Stimulated activated CD4-positive, alpha-beta T cell treated with anti-CD3 and anti-CD28 coated beads, TNF-alpha, amount 100 ng/mL, for 4 hours (primary cell): ENCODE data around the gene SRPK3.

Experiments
- DNase-seq, 3 experiments: peaks; one replicate each; pipeline ENCODE4 v3.0.0-alpha.2; 2020; ENCODE audit warnings: low read depth in 3 of 3

Gene SRPK3

GRCh38 chrX:153830640-153831428 is 50.0 kb downstream of the SRPK3 start:
- DNase-seq: no peak

GRCh38 chrX:153831429-153832150 is 50.7 kb downstream of the SRPK3 start:
- DNase-seq: no peak

DNA sequence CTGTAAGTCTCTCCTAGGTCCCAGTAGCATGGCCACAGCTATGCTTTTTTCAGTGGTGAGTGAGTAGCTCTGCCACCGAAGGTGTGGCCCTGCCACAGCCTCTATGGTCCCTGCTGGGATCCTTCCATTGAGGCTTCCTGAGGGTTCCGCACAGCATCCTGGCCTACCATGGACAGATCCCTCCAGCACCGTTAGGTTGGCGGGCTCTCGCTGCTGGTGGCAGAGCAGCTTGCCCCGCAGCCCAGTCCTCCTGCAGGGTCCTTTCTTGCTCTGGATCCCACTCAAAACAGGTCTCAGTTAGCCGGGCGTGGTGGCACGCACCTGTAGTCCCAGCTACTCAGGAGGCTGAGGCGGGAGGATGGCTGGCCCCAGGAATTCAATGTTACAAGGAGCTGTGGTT is 51.9 kb downstream of the SRPK3 start:
- no peak for DNase-seq
